HG03469 (cell line): ENCODE measurements around the gene PADI1.

ENCODE experiments used
- ATAC-seq: cut with Tn5 transposase; IDR thresholded peaks from one replicate; pipeline ENCODE4 v1.9.1; 2021; ENCODE audit warnings: mild to moderate bottlenecking, moderate library complexity, moderate number of reproducible peaks; ENCODE audit not compliant: unreplicated experiment

The PADI1 gene

DNA sequence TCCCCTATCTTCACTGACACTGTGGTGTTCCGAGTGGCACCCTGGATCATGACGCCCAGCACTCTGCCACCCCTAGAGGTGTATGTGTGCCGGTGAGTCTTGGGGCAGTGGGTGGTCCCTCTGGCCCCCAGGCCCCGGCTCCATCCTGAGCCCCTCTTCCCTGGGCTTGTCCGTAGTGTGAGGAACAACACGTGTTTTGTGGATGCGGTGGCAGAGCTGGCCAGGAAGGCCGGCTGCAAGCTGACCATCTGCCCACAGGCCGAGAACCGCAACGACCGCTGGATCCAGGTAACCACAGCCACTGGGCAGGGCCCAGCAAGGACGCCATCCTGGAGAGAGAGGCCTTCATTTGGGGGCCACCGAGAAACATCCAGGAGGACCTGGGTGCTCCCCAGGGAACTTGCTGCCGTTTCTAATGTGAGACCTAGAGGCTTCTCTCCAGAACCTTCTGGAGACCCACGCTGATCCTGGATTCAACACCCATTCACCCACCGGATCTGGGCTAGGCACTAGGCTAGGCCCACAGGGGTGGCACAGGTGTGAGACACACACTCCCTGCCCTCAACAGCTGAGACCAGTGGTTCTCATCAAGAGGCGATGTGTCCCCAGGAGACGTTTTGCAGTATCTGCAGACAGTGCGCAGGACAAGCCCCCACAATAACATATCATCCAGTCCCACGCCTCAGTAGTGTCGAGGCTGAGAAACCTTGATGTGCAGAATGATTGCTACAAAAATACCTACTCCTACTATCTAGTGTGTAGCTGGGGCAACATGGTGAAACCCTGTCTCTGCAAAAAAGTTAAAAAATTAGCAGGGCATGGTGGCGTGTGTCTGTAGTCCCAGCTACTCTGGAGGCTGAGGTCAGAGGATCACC is 66.2 kb downstream of the PADI1 start:
- no peak for ATAC-seq

DNA sequence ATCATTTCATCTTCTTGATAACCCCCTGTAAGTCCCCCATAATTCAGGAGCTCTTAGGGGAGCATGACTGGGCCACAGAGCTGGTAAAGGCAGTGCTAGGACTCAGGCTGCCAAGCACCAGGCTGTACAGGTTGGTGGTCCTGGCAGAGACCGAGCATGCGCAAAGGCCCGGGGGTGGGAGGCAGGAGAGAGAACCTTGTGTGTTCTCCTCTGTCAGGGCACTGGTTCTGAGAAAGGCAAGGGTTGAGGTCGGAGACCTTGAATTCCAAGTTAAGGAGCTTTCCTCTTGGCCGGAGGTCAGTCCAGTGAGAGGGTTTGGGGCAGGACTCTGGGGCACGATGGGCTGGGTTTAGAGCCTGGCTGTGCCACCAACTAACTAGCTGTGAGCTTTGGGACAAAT is 67.1 kb downstream of the PADI1 start:
- ATAC-seq: no peak

DNA sequence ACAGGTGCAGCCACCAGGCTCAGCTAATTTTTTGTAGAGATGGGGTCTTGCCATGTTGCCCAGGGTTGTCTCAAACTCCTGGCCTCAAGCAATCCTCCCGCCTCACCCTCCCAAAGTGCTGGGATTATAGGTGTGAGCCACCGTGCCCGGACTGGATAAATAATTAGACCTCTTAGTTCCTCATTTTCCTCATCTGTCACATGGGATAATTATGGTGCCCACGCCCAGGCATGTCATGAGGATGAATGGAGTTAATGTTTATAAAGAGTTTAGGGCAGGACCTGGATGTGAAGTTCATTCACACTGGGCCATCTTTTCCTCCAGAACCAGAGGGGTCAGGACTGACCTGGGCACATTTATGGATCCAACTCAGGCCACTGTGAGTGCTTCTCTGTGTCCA is 67.7 kb downstream of the PADI1 start:
- ATAC-seq: no peak

DNA sequence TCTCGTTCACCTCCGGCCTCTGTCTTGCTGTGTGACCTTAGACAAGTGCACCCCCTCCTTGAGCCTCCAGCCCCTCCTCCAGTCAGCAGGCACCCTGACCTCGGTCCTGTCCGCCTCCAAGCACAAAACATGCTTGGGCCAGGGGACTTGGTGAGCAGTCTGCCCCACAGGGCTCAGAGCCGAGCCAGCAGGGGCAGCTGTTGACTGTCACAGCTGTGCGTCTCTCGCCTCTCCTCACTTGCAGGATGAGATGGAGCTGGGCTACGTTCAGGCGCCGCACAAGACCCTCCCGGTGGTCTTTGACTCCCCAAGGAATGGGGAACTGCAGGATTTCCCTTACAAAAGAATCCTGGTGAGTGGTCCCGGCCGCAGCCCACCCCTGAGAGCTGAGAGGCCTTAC is 68.2 kb downstream of the PADI1 start:
- ATAC-seq: no peak

DNA sequence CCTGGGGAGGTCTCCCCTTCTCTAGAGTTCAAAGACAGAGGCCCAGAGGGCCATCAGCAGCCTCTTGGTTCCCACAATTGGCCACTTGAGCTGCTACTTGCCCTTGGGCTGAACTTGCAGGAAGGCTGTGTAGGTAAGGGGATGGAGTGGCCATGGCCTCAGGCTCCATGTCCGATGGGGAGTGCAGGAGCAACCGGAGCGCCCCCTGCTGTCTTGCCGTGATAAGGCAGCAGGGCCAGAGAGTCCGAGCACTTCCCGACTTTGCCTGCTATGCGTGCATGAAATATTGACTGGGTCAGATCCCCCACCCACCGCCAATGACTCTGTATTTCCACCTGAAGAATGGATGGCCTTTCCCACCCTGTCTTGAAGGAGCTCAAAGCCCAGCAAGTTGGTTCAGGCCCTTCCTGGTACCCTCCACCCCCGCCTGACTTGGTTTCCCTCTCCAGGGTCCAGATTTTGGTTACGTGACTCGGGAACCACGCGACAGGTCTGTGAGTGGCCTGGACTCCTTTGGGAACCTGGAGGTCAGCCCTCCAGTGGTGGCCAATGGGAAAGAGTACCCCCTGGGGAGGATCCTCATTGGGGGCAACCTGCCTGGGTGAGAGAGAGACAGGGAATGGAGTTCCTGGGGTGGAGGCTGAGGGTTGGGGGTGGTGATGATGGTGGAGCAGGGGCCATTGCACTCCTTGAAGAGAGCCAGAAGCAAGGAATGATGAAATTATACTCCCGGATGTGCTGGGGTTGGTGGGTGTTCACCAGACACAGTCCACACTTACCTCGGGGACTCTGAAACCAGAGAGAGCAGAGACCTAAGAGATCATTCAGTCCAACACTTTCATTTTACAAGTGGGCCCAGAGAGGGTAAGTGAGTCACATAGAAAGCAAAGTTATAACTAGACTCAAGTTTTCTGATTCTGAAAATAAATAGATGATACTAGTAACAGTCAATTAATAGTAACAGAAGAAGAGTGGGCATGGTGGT is 69.5 kb downstream of the PADI1 start:
- ATAC-seq: no peak

DNA sequence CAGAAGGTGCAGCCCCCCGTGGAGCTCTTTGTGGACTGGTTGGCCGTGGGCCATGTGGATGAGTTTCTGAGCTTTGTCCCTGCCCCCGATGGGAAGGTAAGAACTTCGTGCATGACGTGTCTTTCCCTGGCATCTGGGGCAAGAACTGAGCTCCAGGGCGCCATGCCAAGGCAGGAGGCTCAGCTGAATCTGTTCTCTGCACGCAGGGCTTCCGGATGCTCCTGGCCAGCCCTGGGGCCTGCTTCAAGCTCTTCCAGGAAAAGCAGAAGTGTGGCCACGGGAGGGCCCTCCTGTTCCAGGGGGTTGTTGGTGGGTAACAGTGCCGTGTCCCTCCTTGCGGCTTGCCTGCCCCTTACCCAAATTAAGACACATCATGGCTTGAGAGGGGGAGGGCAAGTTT is 71.6 kb downstream of the PADI1 start:
- no peak for ATAC-seq

DNA sequence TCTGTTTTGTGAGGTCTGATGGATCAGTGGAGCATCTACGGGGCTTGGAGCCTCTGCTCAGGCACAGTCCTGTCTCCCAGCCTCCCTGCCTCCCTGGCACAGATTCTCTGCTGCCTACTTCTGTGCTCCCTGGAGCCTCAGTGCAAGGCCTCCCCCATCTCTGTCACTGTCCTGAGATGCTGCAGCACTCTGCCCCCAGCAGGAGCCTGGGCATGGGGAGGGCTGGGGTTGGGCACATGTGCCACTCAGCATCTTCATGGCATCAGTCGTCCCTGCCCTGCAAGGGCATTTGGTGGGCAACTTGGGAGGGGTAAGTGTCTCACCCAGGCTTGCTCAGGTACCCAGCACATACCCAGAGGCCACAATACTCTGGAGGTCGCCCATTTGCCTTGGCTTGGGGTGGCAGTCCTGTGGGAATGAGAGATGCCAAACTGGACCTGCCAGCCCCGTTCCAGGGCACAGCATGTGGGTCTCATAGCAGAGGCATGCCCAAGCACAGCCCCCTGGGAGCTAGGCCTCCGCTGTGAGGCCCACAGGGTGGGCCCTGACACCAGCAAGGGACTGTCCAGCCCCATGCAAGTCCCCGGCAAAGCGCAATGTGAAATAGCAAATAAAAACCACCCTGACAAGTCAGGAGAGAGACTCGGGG is 72.7 kb downstream of the PADI1 start:
- ATAC-seq: no peak

DNA sequence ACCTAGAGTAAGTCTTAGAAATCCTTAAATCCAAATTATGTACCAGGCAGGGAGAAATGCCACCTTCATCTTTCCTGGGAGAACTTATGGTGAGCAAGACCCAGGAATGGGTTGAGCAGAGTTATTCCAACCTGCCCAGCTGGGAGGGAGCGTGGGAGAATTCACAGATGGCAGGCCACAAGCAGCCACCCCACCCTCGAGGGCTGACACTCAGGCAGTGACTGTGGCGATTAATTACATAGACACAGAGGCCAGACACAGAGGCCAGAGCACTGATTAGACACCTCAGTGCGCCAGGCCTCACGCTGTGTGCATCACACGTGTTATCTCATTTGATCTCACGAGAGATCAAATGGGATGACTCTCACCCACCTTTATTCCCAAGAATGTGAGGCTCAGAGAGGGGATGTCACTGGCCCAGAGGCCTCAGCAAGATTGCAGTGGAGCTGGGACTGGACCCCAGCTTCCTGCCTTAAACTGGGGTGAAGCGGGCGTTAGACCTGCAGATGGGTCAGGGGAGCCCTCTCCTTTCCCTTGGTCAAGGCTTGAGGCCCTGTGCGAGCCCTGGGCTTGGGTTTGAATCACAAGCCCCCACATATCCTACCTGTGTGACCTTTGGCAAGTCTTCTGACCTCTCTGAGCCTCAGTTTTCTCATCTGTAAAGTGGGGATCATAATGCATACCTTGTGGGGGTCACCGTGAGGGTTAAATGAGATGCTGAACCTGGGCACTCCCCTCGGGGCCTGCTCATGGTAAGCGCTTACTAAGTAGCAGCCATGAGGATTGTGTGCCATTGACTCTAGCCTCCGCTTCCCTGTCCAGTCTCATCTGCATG is 74.3 kb downstream of the PADI1 start:
- no peak for ATAC-seq

DNA sequence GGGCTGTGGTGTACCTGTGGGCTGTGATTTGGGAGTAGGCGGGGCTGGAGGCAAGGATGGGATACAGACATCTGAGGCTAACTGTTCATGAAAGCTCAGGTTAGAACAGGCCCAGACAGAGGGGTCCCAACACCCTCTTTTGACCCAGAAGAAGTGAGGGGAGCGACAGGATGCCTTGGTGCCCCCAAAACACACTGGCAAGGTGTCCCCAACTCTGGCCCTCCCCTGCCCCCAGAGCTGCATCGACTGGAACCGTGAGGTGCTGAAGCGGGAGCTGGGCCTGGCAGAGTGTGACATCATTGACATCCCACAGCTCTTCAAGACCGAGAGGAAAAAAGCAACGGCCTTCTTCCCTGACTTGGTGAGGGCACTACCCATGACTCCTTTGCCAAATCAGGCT is 75.5 kb downstream of the PADI1 start:
- no peak for ATAC-seq

DNA sequence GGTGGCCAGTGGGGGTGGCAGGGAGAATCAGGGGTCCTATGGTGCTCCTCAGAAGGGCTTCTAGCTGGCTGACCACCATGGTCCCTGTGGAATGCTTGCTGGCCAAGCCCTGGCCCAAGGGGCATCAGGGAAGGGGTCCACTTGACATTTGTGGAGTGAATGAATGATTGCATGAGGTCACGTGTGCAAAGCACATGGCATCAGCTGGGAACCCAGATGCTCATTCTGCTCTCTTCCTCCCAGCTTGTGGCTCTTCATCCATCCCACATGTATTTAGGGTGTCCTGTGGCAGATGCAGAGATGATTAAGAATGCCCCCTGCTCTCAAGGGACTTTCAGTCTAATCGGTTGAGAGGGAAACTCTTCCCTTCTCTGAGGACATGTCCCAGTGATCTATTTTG is 76.0 kb downstream of the PADI1 start:
- no peak for ATAC-seq

DNA sequence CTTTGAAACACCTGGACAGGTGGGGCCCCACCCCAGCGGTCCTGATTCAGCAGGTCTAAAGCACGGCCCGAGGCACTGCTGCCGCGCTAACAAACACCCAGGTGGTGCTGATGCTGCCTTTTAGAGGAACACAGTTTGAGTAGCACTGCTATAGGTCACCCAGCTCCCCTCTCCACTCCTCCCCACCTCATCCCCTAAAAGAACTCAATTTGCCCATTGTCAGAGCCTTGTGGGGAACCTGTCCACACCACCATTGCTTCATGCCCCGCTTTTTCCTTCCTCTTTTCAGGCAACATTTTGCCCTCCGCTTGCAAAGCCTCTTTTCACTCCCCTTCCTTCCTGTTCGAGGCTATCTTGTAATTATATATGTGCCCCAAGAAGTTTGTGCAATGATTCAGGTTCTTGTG is 76.8 kb downstream of the PADI1 start:
- ATAC-seq: no peak

DNA sequence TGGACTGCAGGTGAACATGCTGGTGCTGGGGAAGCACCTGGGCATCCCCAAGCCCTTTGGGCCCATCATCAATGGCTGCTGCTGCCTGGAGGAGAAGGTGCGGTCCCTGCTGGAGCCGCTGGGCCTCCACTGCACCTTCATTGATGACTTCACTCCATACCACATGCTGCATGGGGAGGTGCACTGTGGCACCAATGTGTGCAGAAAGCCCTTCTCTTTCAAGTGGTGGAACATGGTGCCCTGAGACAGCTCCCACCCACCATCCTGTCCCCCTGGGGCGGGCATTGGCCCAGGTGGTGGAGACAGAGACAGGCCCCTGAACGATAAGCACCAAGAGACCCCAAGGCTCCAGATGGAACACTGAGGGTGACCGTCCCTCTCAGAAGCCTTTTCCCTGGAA is 77.9 kb downstream of the PADI1 start:
- ATAC-seq: no peak

DNA sequence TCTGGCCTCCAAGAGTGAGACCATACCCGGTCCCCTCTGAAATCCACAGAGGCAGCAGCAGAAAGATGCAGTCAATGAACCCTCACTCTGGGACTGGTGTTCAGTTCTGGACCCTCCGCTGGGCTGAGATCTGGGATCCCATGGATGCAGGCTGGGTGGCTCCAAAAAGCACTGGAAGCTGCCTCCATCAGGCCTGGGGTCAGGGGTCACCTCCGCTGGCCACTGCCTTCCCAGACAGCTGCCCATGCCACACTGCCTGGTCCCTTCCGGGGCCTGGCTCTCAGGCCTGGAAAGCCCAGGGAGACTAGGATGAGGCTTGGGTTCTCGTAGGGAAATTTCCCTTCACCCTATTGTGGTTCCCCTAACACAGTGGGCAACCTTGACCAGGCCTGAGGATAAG is 81.7 kb downstream of the PADI1 start:
- ATAC-seq: no peak

DNA sequence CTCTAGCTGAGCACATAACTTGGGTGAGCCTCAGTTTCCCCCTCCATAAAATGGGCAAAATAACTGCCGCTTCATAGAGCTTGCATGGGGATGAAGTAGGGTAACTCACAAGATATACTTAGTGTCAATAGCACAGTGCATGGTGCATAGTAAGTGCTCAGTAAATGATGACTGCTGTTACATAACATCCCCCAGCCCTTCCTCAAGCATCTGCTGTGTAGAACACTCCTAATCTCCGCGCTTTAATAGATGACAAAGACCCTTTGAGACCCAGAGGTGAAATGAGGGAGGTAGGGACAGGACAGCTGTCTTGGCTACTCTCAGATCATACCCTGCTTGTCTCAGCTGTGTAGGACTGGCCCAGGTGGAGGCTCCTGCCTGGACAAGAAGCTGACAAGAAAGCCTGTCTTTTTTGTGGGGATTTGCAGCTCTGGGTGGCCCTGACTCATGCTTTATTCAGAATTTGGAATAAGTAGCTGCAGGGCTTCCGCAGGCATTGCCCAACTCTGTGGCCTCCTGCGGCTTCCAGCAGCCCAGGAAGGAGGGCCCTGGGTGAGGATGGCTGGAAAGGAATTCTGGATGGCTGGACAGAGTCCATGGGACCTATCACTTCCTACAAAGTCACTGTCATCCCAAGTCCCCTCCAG is 82.3 kb downstream of the PADI1 start:
- no peak for ATAC-seq

DNA sequence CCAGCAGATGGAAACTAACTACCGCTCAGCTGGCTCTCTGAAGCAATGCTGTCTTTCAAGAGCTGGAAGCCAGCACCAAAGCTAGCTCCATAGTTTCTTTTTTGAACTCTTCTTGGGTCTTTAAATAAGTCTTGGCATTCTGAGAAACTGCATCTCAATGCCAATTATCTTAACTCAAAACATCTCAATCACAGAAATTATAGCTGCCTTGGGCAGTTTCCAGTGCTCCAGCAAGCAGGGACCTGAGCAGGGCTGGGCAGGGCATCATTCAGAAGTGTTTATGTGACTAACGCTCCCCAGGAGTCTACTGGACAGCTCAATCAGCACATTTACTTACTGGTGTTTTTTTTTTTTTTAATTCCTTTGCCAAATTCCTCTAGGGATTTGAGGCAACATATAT is 84.8 kb downstream of the PADI1 start:
- no peak for ATAC-seq

DNA sequence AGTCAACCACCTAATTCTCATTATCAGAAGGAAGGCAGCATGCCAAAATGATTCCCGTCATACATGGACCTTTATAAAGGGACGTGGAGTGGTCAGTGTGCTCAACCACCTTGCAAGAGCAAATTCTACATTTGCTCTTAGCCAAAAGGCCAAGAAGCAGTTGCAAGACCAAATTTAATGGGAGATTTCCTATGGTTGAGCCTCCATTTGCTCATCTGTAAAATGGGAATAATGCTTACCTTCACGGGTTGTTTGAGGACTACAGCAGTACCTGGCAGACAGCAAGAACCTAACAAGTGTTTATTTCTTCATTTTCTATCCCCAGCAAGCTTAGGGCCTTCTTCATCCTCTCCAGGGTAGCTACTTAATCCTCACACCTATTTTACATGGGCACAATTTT is 85.6 kb downstream of the PADI1 start:
- no peak for ATAC-seq

DNA sequence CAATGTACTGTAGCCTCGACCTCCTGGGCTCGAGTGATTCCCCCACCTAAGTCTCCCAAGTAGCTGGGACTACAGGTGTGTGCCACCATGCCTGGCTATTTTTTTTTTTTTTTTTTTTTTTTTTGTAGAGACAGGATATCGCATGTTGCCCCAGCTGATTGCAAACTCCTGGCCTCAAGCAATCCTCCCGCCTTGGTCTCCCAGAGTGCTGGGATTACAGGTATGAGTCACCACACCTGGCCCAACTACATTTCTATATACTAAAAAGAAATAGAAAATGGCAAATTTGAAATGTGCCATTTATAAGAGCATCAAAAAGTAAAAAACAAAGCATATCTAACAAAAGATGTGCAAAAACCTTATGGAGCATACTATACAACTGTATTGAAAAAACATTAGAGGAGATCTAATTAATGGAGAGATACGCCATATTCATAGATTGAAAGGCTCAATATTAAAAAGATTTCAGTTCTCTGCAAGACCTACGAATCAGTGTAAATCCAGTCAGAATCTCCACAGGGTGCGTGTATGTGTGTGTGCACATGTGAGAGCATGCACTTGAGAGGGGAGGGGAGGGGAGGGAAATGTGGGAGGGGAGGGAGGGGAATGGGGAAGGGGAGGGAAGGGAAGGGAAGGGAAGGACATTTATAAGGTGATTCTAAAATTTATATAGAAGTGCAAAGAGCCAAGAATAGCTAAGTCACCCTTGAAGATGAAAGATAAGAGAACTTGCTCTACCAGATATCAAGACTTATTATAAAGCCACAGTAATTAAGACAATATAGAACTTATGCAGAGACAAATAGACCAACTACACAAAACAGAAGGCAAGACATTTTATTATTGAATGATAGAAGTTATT is 87.6 kb downstream of the PADI1 start:
- no peak for ATAC-seq

DNA sequence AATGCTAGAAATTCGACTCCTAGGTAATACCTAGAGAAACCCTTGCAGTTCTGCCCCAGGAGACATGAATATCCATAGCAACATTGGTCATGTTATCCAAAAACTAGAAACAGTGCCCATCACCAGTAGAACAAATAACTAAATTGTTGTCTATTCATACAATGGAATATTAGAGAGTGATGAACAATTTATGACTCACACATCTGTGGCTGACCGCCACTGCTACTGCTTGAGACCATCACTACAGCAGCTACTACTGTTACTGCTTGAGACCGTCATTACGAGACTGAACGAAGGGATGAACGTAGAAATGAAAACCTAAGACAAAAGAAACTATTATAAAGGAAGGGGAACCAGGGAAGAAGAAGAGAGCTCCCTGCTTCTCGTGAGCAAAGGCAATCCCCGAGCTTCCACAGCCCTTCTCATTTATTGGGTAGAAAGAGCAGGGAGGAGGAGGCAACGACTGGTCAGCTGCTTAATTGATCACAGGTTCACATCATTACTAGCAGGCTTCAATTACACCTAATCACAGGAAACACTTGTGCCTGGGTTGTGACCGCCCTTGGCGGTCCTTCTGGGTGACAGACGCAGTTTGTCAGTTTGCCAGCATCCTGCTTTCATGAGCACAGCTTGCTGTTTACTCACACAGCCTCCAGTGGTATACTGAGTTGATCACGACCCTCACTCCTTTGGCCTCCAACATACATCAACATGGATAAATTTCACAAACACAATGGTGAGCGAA is 88.9 kb downstream of the PADI1 start:
- ATAC-seq: no peak
